NCI-H1105 (cell line): ENCODE data around the gene MTAP.
"Not testable (repeated sequence)": the region's sequence is repeated elsewhere in the genome, so short reads cannot be mapped to it uniquely, and the experiment has no call there.

Source experiments
- DNase-seq: peaks from one replicate; lab custom pipeline; 2025; lab: John Stamatoyannopoulos, UW

Gene MTAP

DNA sequence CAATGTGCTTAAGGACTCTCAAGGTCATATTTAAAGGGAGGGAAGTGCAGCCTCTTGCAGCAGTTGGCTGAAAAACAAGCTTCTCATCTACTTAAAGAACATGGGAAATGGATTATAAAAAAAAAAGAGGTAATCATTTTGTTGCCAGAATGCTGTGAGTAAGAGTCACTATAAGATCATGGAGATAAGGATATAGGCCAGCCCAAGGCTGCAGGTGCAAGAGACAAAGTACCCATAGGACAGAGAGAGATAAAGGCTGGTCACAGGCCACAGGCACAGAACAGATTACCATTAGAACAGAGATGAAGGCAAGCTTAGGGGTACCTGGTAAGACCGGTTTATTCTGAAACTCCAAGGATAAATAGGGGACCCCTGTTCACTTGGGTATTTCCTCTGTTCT lies 121.3 kb downstream of the MTAP start:
- no peak for DNase-seq

DNA sequence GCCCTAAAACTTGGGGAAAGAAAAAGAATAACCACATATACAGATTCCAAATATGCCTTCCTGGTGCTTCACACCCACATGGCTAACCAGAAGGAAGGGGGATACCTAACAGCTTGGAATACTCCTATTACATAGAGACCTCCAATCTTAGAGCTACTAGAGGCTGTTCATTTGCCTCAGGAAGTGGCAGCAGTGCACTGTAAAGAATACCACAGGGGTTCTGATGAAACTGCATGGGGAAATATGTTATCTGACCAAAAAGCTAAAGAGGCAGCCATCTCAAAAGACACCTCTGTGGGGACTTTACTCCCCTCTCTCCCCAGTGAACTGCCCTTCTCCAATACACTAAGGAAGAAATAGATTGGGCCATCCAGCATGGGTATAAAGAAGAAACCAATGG lies 125.3 kb downstream of the MTAP start:
- no peak for DNase-seq

DNA sequence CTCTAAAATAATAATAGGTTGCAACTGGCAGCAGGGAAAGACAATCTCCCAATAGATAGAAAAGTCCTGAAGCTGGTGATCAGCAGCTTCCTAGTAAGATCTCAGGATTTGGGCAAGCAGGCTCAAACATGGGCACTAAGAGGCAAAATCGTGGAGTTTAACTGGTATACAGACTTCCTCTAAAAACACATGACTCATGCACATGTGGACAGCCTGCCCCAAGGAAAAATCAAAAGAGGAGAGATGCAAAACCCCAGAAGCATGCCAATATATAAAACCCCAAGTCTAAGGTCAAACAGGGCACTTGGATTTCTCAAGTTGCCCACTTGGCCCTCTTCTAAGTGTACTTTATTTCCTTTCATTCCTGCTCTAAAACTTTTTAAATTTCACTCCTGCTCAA lies 129.0 kb downstream of the MTAP start:
- DNase-seq: no peak

DNA sequence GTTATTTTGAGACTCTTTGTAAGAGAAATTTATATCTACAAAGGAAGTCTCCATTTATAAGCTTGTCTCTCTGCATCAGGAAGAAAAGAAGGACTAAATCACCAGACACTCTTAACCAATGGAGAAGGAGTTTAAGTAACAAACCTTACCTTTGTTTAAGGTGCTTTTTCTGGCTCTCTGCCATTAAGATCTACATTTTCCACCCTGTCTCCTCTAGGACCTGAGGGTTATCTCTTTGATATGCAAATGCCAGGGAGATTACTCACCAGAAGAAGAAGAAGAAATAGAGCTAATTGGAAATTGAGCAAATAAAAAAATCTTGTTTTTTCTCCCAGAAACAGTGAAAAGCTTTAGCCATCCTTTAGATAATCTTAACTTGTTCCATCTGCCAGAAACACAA lies 130.8 kb downstream of the MTAP start:
- no peak for DNase-seq

DNA sequence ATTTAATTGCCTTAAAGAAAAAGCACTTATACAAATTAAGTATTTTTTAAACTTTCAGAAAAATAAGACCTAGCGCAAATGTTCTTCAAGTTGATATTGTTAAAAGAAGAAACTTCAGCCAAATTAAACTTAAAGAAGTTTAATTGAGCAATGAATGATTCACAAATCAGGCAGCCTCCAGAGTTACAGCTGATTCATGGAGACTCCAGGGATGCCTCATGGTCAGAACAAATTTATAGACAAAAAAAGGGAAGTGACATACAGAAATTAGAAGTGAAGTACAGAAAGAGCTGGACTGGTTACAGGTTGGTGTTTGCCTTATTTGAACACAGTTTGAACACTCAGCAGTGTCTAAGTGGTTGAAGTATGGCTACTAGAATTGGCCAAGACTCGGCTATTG lies 131.4 kb downstream of the MTAP start:
- no peak for DNase-seq

DNA sequence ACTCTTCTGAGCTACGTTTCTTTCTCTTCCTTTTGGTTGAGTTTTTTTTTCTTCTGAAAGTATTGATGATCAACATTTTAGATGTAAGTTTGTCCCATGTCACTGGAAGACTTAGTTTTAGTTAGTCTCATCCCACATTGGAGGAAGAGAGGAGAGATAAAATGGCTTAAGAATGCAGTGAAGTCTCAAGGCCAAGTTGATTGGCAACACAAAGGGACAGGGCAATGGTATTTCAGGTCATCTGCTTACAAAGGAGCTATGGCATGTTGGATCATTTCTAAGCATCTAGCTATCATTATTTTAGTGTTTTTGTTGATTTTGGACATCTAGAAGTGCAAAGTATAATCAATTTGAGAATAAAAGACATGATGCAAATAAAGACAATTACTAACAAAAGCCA lies 133.2 kb downstream of the MTAP start:
- DNase-seq: no peak

DNA sequence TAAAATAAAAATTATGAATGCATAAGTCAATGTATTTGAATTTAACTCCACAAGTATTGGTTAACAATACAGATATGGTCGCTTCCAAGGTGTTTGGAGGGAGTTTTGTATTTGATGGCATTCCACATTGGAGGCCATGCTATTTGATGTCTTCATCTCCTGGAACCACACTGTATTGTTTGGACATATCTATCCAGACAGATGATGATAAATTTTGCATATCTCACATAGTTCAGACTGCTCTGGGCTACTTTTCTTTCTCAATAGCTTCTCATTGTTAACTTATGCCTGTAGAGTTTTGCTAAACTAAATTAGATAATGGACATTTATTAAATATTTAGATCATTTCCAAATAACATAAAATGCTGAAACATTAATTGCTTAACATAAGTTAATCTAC lies 133.7 kb downstream of the MTAP start:
- DNase-seq: no peak

- DNase-seq: no peak
These were observed 139.0 kb downstream of the MTAP start for GRCh38 chr9:21941337-21941995.

GRCh38 chr9:21943464-21943863 lies 141.0 kb downstream of the MTAP start:
- no peak for DNase-seq

DNA sequence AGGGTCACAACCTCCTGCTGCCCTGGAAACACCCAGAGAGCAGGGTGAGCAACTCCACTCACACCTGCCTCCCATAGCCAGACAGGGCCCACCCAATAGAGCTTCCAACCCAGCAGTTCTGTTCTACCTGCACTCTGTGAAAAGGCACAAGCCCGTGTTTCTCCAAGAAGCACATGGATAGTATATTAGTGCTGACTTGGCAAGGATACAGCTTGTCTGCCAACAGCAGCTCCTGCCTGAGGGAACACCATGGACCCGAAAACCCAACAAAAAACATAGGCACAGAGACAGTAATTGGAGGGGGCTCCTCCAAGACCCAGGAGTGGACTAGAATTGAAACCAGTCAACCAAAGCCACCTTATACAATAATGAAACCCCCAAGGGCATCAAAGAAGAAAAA lies 143.2 kb downstream of the MTAP start:
- no peak for DNase-seq

- DNase-seq: no peak
These were observed 156.4 kb downstream of the MTAP start for GRCh38 chr9:21958833-21959232.

- DNase-seq: not testable (repeated sequence)
These were observed 156.8 kb downstream of the MTAP start for GRCh38 chr9:21959268-21959667.

GRCh38 chr9:21961569-21961968 lies 159.1 kb downstream of the MTAP start:
- no peak for DNase-seq

DNA sequence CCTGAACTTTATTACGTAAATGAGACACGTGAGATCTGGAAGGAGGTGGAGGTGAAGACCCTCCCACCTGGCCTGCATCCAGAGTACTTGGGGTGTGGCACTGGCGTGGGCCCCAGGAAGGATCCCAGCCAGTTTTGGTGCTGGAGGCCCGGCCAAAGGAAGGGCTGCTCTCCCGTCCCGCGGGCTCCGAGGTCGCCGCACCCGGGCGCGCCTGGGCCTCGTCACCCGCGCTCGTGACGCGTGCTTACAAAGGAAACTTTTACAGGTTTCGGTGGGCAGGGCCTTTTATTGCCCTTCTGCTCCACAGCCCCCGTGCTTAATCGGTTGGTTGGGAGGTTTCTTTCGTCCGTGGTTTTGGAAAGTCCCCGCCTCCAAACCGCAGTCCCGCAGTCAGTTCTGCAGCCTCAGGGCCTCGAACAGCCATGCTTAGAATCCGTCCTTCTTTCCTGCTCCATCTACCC lies 162.5 kb downstream of the MTAP start:
- DNase-seq: no peak

DNA sequence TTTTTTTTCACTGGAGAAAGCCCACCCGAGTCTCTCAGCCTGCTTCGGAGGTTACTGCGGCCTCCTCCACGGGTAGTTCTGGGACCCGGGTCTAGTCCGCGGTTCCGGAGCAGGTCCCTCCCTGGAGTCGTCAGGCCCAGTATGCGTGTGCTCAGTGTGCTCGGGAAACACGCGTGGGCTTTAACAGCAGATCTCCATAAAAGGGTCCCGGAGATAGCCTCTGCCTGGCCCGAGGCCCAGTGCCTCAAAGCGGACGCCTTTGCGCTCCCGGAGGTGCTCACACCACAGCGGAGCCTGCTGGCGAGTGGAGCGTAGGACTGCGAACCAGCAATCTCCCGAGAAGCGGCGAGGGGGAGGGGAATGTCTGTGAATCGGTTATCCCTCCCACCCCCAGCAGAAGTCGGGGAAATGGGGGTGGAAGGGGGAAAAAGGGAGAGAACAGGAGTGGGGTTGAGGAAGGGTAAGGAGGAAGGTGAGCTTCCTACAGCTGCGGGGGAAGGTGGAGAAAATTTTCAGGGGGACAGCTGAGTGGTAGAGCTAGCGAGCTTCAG lies 163.0 kb downstream of the MTAP start:
- DNase-seq: no peak

- no peak for DNase-seq
These were observed 163.9 kb downstream of the MTAP start for GRCh38 chr9:21966140-21966851.

DNA sequence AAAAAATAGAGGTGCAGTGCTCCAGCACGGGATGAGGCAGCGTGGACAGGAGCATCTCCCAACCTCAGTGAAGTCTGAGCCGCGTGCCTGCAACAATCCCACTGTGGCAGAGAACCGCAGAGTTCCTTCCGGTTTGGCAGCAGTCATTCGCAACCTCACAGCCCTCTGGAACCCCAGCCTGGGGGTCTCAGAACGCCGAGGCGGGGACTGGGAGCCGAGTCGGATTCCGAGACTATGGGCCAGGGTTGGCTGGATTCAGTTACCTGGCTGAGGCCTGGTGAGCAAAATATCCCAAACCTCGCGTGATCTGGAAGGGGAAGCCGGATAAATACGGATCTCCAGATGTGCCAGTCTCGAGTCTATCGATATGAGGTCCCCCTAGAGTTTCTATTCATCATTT lies 164.7 kb downstream of the MTAP start:
- no peak for DNase-seq

GRCh38 chr9:21967702-21968101 lies 165.3 kb downstream of the MTAP start:
- DNase-seq: no peak

GRCh38 chr9:21968331-21969010 lies 166.0 kb downstream of the MTAP start:
- DNase-seq: no peak

DNA sequence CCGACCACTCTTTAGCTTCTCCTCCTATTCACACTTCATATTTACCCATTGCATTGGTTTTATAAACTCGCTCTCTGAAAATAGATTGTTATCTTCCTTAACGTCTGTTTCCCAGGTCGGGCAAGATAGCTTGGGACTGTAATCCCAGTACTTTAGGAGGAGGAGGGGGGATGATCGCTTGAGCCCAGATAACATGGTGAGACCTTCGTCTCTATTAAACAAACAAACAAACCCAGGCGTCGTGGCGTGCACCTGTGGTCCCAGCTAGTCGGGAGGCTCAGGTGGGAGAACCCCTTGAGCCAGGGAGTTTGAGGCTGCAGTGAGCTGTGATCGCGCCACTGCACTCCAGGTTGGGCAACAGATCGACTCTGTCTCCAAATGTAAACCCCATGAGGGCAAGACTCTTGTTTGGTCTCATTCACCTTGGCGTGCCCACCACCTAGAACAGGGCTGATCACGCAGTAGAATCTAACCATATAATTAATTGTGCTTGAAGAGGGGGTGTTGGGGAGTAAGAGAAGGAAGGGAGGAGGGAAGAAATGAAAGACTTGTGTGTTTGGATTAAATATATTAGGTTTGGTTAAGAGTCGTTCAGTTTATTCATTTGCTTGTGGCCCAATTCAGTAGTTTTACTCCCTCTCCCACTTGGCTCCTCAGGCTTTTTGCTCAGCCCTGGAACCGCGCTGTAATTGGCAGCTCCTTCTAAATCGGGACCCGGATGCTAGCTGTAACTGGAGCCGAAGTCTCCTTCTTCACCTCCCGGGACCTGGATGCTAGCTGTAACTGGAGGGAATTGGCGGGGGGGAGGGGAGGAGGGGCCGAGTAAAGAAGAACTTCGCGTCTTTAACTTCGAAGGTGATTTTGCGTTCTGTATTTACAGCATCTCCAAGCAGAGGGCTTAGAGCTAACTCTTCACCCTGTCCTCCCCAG lies 166.8 kb downstream of the MTAP start:
- DNase-seq: no peak

- no peak for DNase-seq
These were observed 167.7 kb downstream of the MTAP start for GRCh38 chr9:21969951-21970799.
